NCI-H1436 (cell line): Measurements from ENCODE around the gene VKORC1.
"Not testable (repeated sequence)": the region's sequence is repeated elsewhere in the genome, so short reads cannot be mapped to it uniquely, and the experiment has no call there.

Source experiments
- DNase-seq: peaks from one replicate; lab custom pipeline; 2025; lab: John Stamatoyannopoulos, UW

The VKORC1 gene

DNA sequence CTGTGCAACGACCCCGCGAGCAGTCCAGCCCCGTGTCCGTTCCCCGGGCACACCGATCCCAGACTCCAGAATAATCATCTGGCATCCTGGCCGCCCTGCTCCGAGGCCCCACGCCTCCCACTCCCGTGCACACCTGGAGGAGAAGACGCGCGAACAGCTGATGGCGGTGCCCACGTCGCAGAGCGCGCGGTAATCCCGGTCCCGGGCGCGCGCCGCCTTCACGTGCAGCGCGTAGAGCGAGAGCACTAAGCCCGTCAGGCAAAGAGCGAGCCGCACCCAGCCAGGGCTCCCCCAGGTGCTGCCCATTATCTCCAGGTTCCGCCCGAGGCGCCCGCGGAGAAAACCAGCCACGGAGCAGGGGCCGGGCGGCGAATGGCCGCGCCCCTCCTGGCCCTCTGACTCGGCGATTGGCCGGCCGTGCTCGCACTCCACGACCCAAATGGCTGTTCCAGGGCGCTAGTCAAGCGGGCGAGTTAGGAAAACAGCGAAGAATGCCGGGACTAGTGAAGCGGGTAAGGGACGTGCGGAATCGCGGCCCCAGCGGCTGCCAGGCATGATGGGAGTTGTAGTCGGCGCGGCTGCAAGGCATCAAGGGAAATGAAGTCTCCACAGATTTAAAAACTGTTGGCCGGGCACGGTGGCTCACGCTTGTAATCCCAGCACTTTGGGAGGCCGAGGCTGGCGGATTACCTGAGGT is at the start of gene VKORC1:
Gene VKORC1, minus strand, starts transcription at position 374 of the 697 bp plus-strand sequence. Its CDS starts 68 bp downstream, at position 306.
- DNase-seq, result peak; percentile 94

DNA sequence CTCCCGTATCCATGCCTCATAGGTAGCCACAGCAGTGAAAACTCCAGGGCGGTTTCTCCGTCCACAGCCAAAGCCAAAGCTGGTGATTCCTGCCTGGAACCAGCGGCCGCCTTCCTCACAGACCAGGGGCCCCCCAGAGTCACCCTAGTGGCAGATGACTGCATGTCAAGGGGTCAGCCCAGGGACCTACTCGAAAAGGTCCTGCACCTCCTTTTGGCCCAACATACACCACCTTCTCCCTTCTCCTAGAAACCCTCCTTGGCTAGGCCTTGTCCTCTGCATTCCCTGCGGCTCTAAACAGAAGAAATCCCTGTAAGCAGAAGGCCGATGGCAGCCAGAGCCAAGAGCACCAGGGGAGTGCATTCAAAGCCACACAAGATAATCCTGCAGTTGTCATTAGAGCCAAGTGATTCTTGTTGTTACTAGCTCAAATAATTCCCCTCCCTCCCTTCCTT is 49.1 kb upstream of the VKORC1 start:
- no peak for DNase-seq

DNA sequence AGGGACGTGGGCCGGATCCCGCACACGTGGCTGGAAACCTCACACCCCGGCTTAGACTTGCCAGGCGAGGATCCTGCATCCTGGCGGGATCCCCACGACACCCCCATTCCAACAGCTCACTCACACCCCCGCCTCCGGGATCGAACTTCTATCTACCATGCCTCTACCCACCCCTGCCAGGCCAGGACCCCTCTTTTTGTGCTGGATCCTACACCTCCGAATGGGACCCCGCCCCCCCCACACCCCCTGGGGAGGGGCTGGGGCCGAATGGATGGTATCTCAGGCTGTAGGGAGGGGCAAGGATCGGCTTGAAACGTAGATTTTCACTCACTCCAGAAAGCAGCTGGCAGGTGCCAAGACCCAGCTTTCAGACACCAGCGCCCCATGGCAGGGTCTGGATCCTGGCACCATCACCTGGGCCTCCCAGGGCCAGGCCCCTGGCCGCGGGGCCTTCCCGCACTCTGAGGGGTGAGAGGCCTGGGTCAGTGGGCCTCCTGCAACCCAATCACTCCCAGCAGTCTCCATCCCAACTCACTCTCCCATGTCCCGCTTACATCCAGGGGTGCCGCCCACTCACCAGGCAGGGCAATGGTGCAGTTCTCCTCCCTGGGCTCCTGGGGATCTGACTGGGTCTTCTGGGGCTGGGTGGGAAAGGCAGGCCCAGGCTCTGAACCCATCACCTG is 48.6 kb upstream of the VKORC1 start:
- no peak for DNase-seq

DNA sequence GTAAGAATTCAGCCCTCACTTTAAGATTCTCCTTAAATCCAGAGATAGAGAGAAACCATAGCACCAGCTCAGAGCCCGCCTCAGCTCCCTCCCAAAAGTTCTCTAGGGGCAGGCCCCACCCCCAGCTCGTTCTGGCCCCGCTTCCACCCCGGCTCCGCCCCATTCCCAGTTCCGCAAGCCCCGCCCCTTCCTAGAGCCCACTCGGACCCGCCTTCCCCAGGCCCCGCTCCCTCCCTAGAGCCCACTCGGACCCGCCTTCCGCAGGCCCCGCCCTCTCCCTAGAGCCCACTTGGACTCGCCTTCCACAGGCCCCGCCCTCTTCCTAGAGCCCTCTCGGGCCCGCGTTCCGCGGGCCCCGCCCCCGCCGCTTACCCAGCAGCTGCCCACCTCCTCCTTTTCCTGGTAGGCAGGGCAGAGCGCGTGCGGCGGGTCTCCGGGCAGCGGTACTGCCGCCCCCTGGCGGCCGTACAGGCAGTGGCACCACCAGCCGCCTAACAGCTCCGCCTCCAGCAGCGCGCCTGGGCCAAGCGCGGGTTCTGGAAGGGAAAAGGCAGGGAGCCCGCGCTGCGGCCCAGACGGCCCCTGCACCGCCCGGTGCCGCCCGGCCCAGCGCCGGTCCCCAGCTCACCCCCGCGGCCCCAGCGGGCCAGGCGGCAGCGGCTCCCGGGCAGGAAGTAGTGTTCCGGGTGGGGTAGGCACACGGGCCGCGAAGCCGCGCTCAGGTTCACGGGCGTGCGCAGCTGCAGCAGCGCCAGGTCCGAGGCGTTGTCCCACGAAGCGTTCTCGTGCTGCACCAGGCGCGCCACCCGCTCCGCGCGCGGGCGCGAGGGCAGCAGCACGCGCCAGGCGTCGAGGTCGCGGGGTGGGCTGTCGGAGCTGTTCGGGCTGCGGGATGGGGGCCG is 47.8 kb upstream of the VKORC1 start:
- DNase-seq, result peak; percentile 98

DNA sequence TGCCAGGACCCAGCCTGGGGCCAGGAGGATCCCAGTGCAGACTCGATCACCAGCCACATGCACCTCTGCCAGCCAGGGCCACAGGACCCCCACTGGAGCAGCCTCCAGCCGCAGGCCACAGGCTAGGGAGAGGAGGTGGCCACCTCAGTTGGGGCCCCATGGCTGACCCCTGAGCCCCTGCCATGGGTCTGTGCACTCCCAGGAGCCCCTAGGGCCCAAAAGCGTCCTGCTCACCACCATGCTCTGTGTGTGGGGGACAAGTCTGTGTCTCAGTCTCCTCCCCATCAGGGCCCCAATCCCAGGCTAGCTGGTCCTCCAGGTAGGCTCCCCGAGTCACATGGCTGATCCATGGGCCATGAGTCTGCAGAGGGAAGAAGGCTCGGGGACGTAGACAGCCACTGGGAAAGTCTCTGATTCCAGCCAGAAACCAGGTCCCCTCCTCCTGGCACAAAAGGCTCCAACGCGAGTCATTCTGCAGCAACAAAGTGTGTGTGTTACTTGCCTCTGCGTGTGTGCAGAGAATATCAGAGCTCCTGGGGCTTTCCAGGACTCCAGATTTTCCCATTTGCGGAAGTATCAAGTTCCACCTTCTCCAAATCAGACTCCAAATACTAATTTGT is 47.0 kb upstream of the VKORC1 start:
- no peak for DNase-seq

DNA sequence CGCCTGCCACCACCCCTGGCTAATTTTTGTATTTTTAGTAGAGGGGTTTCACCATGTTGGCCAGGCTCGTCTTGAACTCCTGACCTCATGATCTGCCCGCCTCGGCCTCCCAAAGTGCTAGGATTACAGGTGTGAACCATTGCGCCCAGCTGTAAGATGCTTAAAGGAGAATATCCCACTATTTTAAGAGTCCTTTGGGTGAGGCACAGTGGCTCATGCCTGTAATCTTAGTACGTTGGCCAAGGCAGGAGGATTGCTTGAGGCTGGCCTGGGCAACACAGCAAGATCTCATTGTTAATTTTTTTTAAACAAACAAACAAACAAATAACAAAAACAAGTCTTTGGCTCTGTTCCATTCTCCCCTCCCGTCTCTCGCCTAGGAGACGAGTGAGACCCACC is 46.5 kb upstream of the VKORC1 start:
- not testable (repeated sequence) for DNase-seq

DNA sequence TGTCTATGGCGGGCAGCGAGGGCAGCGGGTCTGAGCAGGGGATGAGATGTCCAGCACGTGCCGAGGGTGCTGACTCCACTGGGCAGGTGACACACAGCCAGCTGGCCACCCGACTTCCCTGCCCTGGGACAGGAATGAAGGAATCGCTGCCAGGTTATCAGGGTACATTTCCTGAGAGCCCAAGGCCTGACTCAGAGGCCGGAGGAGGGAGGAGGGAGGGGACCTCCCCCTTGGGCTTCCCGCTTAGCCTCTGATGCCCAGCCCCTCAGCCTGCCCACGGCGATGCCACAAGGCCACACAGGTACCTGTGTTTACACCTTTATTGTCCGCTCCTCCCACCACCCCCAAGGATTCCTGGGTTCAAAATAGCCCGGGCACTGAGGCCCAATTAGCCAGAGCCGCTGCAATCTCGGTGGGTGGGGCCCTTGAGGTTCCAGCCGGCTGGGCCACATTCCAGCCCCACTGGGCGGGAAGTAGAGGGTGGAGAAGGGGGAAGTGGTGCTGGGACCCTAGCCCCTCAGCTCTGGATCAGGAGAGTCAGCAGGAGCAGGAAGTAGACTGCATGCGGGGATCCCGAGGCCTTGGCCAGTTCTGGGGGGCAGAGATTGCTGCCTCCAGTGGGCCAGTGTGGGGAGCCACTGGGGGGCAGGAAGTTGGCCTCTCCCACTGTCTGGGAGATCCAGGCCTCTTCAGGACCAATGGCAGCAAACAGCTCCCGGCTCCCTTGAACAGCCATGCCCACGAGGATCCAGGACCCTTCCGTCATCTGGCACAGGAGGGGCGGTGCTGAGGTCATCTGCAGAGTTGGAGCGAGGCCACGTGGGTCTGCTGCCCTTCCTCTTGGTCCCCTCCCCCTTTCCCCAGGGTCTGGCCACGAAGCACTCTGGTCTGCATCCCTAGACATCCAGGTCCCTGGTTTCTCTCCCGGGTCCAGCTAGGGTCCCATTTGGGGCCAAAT is 44.3 kb upstream of the VKORC1 start:
- no peak for DNase-seq

DNA sequence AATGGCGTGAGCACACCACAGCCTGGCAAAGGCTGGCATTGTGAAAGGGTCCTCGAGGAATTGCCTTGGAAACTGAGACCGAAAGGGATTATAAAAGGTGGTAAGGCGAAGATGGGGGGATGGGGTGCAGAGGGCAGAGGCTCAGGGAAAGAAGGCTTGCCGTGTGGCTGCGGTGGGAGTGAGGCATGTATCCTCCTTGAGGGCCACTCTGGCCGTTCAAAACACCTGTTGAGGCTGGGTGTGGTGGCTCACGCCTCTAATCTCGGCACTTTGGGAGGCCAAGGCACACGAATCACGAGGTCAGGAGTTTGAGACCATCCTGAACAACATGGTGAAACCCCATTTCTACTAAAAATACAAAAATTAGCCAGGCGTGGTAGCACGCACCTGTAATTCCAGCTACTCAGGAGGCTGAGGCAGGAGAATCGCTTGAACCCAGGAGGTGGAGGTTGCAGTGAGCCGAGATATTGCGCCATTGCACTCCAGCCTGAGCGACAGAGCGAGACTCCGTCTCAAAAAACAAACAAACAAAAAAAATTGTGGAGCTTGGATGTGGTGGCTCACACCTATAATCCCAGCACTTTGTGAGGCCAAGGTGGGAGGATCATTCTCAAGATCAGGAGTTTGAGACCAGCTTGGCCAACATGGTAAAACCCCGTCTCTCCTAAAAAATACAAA is 42.4 kb upstream of the VKORC1 start:
- not testable (repeated sequence) for DNase-seq

DNA sequence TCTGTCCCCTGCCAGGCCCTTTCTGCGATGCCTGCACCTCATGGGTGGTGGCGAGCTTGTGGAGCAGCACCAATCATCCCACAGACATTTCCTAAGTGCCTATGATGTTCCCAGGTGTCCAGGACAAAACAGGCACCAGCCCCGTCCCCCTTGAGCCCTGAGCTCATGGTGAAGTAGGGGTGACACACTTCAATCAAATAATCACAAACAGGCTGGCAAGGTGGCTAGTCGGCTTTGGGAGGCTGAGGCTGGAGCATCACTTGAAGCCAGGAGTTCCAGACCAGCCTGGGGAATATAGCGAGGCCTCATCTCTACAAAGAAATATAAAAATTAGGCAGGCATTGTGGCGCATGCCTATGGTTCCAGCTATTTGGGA is 41.7 kb upstream of the VKORC1 start:
- DNase-seq, result no peak

DNA sequence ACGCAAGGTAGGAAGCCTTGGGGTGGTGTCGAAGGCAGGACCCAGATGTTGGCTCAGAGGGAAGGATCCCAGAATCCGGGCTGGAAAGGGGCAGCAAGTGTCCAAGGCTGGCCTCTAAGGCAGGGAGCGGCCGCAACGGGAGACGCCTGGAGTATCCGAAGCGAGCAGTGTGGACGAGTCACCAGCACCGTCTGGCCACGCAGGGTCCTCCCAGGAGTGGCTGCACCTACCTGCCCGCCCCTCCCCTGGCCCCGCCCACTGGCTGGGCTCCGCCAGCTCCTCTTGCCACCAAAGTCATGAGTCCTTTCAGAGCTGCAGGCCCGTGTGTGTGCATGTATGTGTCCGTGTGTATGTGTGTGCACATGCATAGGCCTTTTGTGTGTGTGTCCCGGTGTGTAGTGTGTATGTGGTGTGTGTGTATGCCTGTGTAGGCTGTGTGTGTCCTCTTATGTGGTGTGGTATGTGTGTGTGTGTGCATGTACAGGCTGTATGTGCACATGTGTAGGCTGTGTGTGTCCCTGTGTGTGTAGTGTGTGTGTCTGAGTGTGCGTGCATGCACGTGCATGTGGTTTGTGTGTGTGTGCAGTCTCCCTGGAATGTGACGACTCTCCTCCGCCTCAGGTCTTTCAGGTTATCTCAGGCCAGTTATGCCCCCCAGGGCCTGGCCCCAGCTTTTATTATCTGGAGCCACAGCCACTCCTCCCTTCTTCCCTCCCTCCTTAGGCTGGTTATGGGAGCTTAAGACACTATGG is 41.1 kb upstream of the VKORC1 start, which contains the start of gene PRSS8:
Gene PRSS8, minus strand, starts transcription at position 193 of the 752 bp plus-strand sequence. CDS start 229 bp downstream, outside the sequence.
- DNase-seq, result peak; percentile 29

DNA sequence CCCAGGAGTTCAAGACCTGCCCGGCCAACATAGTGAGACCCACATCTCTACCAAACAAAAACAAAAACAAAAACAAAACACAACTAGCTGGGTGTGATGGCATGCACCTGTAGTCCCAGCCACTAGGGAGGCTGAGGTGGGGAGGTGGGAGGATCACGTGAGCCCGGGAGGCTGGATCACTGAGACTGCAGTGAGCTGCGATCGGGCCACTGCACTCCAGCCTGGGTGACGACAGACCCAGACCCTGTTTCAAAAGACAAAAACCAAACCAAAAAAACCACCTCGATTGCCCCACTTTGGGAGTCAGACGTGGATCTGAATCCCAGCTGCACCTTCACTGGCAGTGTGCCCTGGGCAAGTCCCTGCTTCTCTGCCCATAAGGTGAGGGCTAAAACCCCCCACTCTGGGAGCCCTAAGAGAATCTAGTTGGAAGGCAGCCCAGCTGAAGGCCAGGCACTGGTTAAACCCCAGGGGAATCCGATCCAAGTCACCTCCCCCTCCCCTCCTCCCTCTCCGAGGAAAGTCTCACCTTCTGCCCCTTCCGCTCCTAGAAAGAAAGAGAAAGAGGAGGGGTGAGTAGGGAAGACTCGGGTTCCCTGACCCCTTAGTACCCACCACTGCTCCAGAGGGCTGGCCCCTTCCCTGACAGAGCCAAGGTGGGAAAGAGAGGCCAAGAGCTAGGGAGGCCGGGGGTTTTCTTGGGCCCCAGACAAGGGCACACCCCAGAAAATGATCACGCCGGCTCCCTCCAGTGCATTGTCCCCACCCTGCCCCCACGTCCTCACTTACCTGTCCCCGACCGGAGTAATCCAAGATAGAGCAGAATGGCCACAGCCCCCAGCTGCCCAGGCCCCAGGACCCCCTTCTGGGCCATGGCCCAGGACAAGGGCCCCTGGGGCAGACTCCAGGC is 40.3 kb upstream of the VKORC1 start:
- DNase-seq, result peak; percentile 50

DNA sequence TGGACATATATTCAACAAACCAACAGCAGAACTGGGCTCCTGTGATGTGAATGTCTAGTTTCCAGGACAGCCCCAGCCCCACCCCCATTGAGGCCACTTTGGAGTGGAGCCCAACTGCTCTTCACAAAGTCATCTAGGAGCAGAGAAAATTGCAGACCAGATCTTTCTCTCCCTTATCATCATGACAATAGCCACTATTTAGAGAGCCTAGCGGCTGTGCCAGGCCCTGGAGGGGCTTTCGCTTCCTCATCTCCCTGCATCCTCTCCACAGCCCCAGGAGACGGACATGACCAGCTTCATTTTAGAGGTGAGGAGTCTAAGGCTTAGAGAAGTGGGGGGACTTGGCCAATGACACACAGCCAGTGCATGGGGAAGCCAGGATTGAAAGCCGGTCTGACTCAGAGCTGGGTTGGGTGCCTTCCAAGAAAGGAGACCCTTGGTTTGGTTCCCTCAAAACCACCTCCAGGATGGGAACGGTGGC is 39.5 kb upstream of the VKORC1 start:
- no peak for DNase-seq

DNA sequence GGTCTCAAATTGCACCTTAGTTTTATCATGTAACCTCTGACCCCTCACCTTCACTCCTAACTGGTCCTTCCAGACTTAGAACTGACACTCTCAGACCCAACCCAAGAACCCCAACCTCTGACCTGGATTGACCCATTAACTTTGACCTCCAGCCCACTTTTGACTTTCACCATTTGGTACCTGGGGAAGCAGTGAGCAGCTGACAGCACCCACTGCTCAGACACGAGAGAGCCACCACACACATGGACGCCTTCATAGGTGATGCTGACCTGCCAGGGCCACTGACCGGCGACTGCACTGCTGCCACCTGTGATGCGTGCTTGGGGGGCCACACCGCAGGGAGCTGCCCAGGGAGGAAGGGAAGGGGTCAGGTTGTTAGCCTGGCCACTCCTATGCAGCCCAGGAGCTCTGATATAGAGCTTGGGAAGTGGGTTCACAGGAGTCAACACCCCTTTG is 38.5 kb upstream of the VKORC1 start:
- no peak for DNase-seq

DNA sequence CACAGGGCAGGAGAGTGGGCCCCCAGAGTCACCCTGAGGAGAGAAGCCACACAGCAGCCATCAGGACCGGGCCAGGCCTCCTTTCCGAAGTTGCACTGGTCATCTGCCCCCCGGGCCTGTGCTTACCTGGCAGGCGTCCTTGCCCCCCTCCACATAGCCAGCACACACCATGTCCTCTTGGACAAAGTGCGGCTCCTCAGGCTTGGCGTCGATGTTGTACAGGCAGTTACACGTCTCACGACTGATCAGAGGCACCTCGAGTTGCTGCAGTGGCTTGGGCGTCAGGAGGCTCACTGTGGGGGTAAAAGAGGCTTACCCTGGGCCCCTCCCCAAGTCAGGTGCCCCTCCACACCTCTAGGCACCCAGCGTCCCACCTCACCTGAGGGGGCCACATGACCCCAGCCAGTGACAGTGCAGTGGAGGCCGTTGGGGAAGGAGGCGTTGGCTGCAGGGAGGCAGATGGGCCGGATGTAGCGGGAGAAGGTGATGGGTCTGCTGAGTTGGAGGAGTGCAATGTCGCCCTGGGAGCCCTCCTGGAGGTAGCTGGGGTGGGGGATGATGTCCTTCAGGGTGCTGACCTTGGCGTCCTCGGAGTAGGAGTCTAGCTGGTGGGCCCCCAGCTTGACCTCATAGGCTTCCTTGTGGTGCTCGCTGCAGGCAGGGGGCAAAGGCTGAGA is 37.8 kb upstream of the VKORC1 start:
- DNase-seq, result no peak

DNA sequence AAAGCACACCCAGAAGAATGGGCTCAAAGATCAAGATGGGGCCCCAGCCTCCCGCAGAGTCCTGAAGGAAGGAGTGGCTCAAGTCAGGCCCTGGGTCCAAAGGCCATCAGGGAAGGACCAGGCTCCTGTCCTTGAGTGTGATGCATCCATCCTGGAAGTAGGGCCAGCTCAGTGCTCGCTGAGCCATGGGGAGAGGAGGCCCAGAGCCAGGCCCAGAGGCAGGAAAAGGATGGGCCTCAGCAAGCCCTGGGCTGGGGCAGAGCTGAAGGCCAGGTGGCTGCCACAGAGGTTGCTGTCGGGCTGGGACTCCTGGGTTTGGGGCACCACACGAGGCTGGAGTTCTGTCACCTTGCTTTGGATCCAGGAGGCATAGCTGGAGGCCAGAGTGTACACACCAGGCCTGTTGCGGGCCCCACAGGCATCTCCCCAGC is 37.3 kb upstream of the VKORC1 start:
- DNase-seq, result no peak

DNA sequence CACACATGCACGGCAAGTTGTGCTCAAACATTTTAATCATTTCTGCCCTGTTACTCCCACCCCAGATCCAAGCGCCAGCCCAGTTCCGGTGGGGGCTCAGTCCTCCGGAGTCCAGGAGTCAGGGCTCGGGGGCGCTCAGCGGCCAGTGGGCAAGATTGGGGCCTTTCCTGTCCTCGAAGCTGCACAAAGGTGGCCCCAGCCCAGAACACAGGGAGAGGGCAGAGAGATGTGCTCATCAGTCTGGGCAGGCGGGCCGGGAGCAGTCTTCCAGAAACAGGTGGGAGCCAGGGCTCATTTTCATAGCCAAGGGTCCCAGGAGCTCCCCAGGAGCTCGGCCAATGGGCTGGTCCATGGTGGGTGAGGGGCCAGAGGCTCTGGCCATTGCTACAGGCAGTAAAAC is 36.8 kb upstream of the VKORC1 start:
- no peak for DNase-seq

DNA sequence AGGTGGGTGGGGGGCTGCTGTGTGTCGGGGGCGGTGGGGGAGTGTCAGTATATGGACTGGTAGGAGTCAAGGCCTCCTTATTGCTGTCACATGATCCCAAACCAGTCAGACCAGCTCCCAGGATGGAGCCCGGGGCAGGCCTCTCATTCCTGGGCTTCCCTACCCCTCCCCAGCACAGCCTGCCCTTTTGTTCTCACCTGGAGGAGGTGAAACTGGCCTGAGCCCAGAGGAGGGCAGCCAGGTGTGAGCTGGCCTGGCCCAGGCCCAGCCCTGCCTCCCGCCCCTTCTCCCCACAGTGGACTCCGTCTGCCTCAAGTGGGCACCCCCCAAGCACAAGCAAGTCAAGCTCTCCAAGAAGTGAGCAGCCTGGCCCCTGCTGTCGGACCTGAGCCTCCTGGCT is 36.3 kb upstream of the VKORC1 start:
- DNase-seq, result no peak
